ENCODE results near the gene TRPM2.

The TRPM2 gene

GRCh38 chr21:44372616-44373015, 19.2 kb downstream of the TRPM2 start:
- Histone ChIP-seq H3K36me3 (ENCODE audit: insufficient read depth, low read length) (no peaks in the 10 kb centered on the region), H3K27ac (ENCODE audit: low read length) (no peak overlapping the region), H3K4me2 (ENCODE audit: insufficient read depth, low read length) (no peak overlapping the region), H3K79me2 (ENCODE audit: insufficient read depth, low read length) (no peaks in the 10 kb centered on the region), H2AFZ (ENCODE audit: low read depth, low read length) (no peak overlapping the region), H3K27me3 (ENCODE audit: insufficient read depth, low read length, poor library complexity) (no peaks in the 10 kb centered on the region), H4K20me1 (ENCODE audit: insufficient read depth, low read length) (no peaks in the 10 kb centered on the region), H3K9ac (ENCODE audit: low read depth, low read length) (no peak overlapping the region), H3K9me3 (ENCODE audit: insufficient read depth, low read length, severe bottlenecking) (no peaks in the 10 kb centered on the region), H3K4me1 (ENCODE audit: insufficient read depth, low read length) (no peaks in the 10 kb centered on the region), H3K4me3 (ENCODE audit: low read depth in 1 of 2, low read length in 2 of 2) (no peak overlapping the region)
- DNase-seq (no peak), ATAC-seq (ENCODE audit: insufficient read depth, low read depth) (no peak)
- TF ChIP-seq CTCF (IDR thresholded peaks at IDR 0.05; ENCODE audit: borderline replicate concordance, extremely low read depth, low read length, poor library complexity, severe bottlenecking) (no peak), EZH2 (IDR thresholded peaks at IDR 0.05; ENCODE audit: borderline replicate concordance, low read depth, low read length, severe bottlenecking) (no peak)

GRCh38 chr21:44374601-44375280, 21.3 kb downstream of the TRPM2 start:
- no peak for ATAC-seq (ENCODE audit: insufficient read depth, low read depth)
- H3K4me1 ChIP-seq (ENCODE audit: insufficient read depth, low read length) = no peaks in the 10 kb centered on the region

GRCh38 chr21:44375281-44375651, 21.8 kb downstream of the TRPM2 start:
- H4K20me1 ChIP-seq (ENCODE audit: insufficient read depth, low read length) = no peaks in the 10 kb centered on the region
- no peak overlapping the region for H2AFZ ChIP-seq (ENCODE audit: low read depth, low read length)
- no peak overlapping the region for H3K4me2 ChIP-seq (ENCODE audit: insufficient read depth, low read length)
- H3K79me2 ChIP-seq (ENCODE audit: insufficient read depth, low read length) = no peaks in the 10 kb centered on the region
- H3K27me3 ChIP-seq (ENCODE audit: insufficient read depth, low read length, poor library complexity) = no peaks in the 10 kb centered on the region
- H3K36me3 ChIP-seq (ENCODE audit: insufficient read depth, low read length) = no peaks in the 10 kb centered on the region
- H3K9ac ChIP-seq (ENCODE audit: low read depth, low read length) = no peak overlapping the region
- DNase-seq (no peak), ATAC-seq (ENCODE audit: insufficient read depth, low read depth) (no peak)
- no peaks in the 10 kb centered on the region for H3K9me3 ChIP-seq (ENCODE audit: insufficient read depth, low read length, severe bottlenecking)
- no peak overlapping the region for H3K27ac ChIP-seq (ENCODE audit: low read length)
- no peak overlapping the region for H3K4me3 ChIP-seq (ENCODE audit: low read depth in 1 of 2, low read length in 2 of 2)
- TF ChIP-seq CTCF (IDR thresholded peaks at IDR 0.05; ENCODE audit: borderline replicate concordance, extremely low read depth, low read length, poor library complexity, severe bottlenecking) = no peak
- no peak for TF ChIP-seq EZH2 (IDR thresholded peaks at IDR 0.05; ENCODE audit: borderline replicate concordance, low read depth, low read length, severe bottlenecking)
- no peaks in the 10 kb centered on the region for H3K4me1 ChIP-seq (ENCODE audit: insufficient read depth, low read length)

More at GRCh38 chr21:44374601-44375280, 21.3 kb downstream of the TRPM2 start:
- H3K4me3 ChIP-seq (ENCODE audit: low read depth in 1 of 2, low read length in 2 of 2) = no peak overlapping the region
- H3K9me3 ChIP-seq (ENCODE audit: insufficient read depth, low read length, severe bottlenecking) = no peaks in the 10 kb centered on the region
- TF ChIP-seq CTCF (IDR thresholded peaks at IDR 0.05; ENCODE audit: borderline replicate concordance, extremely low read depth, low read length, poor library complexity, severe bottlenecking) = no peak
- no peak overlapping the region for H2AFZ ChIP-seq (ENCODE audit: low read depth, low read length)
- H3K79me2 ChIP-seq (ENCODE audit: insufficient read depth, low read length) = no peaks in the 10 kb centered on the region
- H3K36me3 ChIP-seq (ENCODE audit: insufficient read depth, low read length) = no peaks in the 10 kb centered on the region
- no peak for DNase-seq
- H3K9ac ChIP-seq (ENCODE audit: low read depth, low read length) = no peak overlapping the region
- H3K4me2 ChIP-seq (ENCODE audit: insufficient read depth, low read length) = no peak overlapping the region
- no peaks in the 10 kb centered on the region for H3K27me3 ChIP-seq (ENCODE audit: insufficient read depth, low read length, poor library complexity)
- H4K20me1 ChIP-seq (ENCODE audit: insufficient read depth, low read length) = no peaks in the 10 kb centered on the region
- H3K27ac ChIP-seq (ENCODE audit: low read length) = no peak overlapping the region

Data from DND-41 (cell line).